Stimulated activated naive CD8-positive, alpha-beta T cell treated with anti-CD3 and anti-CD28 coated beads, Interleukin-15, amount 100 ng/mL, for 72 hours (primary cell): Measurements from ENCODE around the gene ARHGAP24.

Source experiments
- ATAC-seq: fragments of 150-1000 bp; cut with Tn5 transposase; 2 replicates; pipeline ENCODE4 v1.10.0; 2021; ENCODE audit warnings: mild to moderate bottlenecking, moderate library complexity
- DNase-seq, 2 donors: peaks; one replicate each; pipeline ENCODE4 v3.0.0; 2021 to 2022
- H3K27ac Mint-ChIP-seq, 2 donors: one replicate each; pipeline ENCODE4 v1.8.0; 2022; ENCODE audit warnings: mild to moderate bottlenecking in 2 of 2, mixed read lengths in 2 of 2, moderate library complexity in 2 of 2
- H3K27me3 Mint-ChIP-seq: one replicate; pipeline ENCODE4 v1.8.0; 2022; ENCODE audit warnings: mixed read lengths
- H3K4me1 Mint-ChIP-seq: one replicate; pipeline ENCODE4 v1.8.0; 2022; ENCODE audit warnings: mild to moderate bottlenecking, mixed read lengths
- H3K4me3 Mint-ChIP-seq, 2 donors: one replicate each; pipeline ENCODE4 v1.8.0; 2022; ENCODE audit warnings: mild to moderate bottlenecking in 2 of 2, mixed read lengths in 2 of 2, moderate library complexity in 1 of 2
- H3K9me3 Mint-ChIP-seq, 2 donors: one replicate each; pipeline ENCODE4 v1.8.0; 2022; ENCODE audit warnings: mixed read lengths in 2 of 2

Gene ARHGAP24

DNA sequence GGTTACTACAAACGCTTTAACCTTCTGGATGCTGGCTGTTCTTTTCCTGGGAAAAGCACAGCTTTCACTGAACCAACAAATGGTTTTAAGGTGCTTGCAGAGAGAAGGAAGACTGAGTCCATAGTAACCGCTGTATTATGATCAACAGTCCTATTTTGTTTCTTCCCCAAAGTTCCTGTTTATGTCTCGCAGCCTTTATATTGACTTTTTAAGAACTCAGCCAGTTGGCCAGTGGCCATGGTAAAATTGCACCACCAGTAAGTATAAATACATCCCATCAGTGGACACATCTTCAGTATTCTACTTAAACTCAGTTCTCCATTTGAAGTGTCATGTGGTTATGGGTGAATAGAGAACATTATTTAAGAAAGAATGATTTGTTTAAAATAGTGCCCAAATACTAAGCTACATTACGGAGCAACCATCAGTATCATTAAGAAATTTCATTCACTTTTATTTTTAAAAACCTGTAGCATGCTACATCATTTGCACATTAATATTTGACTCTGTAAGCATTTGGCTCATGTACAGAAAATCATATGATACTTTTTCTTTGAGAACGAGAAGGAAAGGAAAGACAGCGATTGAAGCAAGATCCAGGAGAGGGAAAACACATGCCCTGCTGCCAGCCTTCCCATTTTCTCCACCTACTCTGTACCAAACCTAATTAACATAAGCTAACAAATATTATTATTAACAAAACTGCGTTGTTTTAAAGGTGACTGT, 287.0 kb downstream of the ARHGAP24 start:
- no peaks in the 10 kb centered on the region for H3K27me3 Mint-ChIP-seq
- H3K9me3 Mint-ChIP-seq, result peaks cover 0 to 6% of the 10 kb centered on the region in 2 donors
- no peak overlapping the region for H3K4me3 Mint-ChIP-seq
- ATAC-seq, result no peak
- no peak overlapping the region for H3K27ac Mint-ChIP-seq
- no peaks in the 10 kb centered on the region for H3K4me1 Mint-ChIP-seq
- DNase-seq, result no peak

DNA sequence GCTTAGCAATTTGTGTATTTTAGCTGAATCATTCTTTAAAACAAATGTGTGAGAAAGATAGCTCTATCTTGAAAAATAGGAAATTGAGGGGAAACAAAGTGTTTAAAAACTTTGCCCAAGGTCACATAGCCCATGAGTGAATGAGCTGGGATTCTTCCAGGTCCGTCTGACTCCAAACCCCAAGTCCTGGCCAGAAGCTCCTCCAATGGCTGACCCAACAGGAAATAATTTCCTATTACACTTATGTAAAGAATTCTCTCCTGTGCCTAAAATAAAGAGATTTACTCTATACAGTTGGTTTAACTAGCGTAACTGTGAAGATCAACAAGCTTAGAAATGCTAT, 287.6 kb downstream of the ARHGAP24 start:
- Mint-ChIP-seq H3K4me3 (no peak overlapping the region), H3K9me3 (peaks cover 0 to 6% of the 10 kb centered on the region in 2 donors), H3K4me1 (no peaks in the 10 kb centered on the region), H3K27ac (no peak overlapping the region), H3K27me3 (no peaks in the 10 kb centered on the region)
- ATAC-seq (no peak), DNase-seq (no peak)

DNA sequence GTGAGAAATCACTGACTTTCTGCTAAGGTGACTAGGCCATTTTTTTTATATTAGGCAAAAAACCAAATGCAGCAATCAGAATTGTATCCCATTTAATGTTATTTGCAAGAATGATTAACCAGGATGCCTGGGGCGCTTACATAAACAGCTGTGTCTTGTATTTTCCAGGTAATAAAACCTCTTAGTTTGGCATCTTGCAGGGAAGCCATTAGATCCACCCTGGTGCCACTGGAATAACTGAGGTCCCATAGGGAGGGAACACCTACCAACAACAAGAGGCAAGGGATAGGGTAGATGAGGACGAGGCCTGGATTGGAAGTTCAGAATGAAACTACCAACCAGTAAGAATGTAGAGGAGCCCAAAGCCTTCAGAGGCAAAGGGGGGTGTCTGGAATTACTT, 288.3 kb downstream of the ARHGAP24 start:
- no peaks in the 10 kb centered on the region for H3K27me3 Mint-ChIP-seq
- H3K4me1 Mint-ChIP-seq, result no peaks in the 10 kb centered on the region
- H3K4me3 Mint-ChIP-seq, result no peak overlapping the region
- DNase-seq (no peak), ATAC-seq (no peak)
- no peak overlapping the region for H3K27ac Mint-ChIP-seq
- H3K9me3 Mint-ChIP-seq, result peaks cover 0 to 6% of the 10 kb centered on the region in 2 donors

DNA sequence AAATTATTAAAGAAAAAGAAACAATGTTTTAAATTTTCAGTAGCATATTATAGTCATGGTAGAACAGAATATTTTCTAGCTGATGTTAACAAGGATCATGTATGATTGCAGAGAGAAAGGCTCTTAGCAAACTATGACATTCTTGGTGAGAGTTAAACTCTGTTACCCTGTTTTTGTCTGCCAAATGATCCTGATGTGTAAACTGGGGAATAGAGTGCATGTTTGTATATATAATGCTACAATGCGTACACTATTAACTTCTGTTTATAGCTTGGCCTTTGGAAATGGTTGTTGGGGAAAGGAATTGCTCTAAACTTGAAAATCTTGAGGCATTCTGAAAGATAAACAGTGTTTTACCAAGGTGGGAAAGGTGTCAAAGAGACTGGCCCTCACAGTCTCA, 292.7 kb downstream of the ARHGAP24 start:
- H3K9me3 Mint-ChIP-seq, result no peaks in the 10 kb centered on the region
- H3K27ac Mint-ChIP-seq, result no peak overlapping the region
- ATAC-seq, result no peak
- H3K4me3 Mint-ChIP-seq, result no peak overlapping the region
- DNase-seq, result no peak
- no peaks in the 10 kb centered on the region for H3K27me3 Mint-ChIP-seq
- H3K4me1 Mint-ChIP-seq, result no peaks in the 10 kb centered on the region

DNA sequence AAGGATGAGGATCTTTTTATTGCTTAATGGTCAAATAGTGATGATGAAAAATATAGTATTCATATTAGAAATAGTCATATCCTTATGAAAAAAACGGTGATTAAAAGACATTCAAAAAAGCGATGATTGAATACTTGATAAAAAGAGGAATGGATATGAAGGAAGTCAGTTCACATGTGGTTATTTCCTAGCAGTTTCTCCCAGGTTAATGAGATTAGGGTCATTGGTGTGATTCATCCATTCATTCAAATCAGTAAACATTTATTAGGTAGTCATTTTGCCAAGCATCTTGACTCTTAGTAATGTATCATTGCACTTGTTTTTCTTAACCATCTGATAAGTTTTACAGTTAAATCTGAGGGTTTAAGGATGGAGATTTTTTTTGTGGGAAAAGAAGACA, 294.1 kb downstream of the ARHGAP24 start:
- Mint-ChIP-seq H3K4me1 (no peaks in the 10 kb centered on the region), H3K27ac (no peak overlapping the region), H3K4me3 (no peak overlapping the region), H3K27me3 (no peaks in the 10 kb centered on the region), H3K9me3 (no peaks in the 10 kb centered on the region)
- DNase-seq (no peak), ATAC-seq (no peak)

DNA sequence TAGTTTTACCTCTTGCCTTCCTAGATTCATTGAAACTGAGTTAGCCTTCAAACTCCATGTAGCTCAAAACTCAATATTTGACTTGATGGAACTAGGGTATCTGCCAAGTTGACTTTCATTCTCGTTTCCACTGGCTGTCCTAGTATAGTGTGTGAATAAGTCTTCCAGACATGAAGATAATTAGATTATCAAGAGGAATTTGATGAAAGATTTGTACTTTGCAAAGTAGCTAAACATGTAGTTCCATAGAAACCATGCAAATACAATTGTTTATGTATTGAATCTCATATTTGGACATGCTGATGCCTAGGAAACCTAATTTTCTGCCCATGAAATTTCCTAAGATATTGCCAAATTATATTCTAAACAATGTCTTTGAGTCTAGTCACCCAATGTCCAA, 297.5 kb downstream of the ARHGAP24 start:
- DNase-seq (no peak), ATAC-seq (no peak)
- no peak overlapping the region for H3K4me3 Mint-ChIP-seq
- peaks cover 0 to 11% of the 10 kb centered on the region in 2 donors for H3K9me3 Mint-ChIP-seq
- no peaks in the 10 kb centered on the region for H3K27me3 Mint-ChIP-seq
- H3K4me1 Mint-ChIP-seq, result no peaks in the 10 kb centered on the region
- no peak overlapping the region for H3K27ac Mint-ChIP-seq

DNA sequence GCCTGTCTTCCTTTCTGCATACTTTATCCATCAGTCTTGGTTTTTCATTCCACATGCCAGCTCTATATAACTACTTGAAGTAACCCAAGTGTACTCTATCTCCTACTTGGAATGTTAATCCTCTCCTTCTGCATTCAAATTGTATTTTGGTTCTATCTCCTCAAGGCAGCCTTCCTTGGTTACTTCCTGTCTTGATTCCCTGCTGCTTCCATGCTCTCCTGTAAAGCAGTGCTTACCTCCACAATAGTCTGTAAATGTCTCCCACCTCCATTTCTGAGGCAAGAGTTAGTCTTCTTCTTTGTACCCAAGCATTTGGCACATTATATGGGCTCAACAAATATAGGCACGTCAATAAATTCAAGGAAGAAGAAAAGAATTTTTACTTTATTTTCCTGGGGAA, 298.4 kb downstream of the ARHGAP24 start:
- no peak overlapping the region for H3K4me3 Mint-ChIP-seq
- H3K27ac Mint-ChIP-seq, result no peak overlapping the region
- DNase-seq (no peak), ATAC-seq (no peak)
- H3K4me1 Mint-ChIP-seq, result no peaks in the 10 kb centered on the region
- no peaks in the 10 kb centered on the region for H3K27me3 Mint-ChIP-seq
- peaks cover 0 to 11% of the 10 kb centered on the region in 2 donors for H3K9me3 Mint-ChIP-seq

DNA sequence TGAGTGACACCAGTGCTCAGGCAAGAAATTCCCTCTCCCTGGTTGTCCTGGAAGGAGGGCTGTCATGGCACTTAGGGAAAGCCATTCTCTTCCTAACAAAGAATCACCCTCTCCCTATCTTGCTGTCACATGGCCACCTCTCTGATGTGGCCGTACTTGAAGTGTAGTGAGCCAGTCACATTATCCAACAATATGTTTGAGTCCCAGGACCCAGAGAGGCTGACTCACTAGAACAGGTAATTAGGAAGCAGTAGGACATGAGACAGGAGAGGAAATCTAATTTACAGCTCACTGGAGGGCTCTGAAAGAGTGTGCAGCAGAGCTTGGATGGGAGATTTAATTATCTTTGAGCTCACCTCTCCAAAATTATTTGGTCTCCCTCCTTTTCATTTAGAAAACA, 299.1 kb downstream of the ARHGAP24 start:
- Mint-ChIP-seq H3K4me1 (no peaks in the 10 kb centered on the region), H3K27me3 (no peaks in the 10 kb centered on the region), H3K4me3 (no peak overlapping the region), H3K9me3 (peaks cover 0 to 11% of the 10 kb centered on the region in 2 donors), H3K27ac (no peak overlapping the region)
- ATAC-seq, result no peak
- DNase-seq, result no peak

DNA sequence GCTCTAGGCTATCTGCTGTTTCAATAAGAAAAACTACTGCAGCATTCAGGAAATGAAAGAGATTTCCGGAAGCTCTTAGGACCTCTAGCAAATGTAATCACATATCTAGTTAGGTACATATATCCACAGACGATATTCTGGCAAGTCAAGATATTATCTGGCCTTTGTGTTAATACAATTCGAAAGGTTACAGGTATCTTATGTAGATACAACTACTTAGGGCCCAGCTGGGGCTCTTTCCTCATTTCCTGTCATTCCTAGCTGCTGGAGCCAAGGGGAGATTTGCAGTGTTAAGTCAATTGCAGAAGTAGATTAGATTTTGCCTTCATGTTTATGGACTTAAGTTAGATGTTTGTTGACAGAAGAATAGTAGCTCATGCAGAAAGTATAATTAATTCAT, 299.5 kb downstream of the ARHGAP24 start:
- ATAC-seq (no peak), DNase-seq (no peak)
- Mint-ChIP-seq H3K4me3 (no peak overlapping the region), H3K9me3 (peaks cover 0 to 11% of the 10 kb centered on the region in 2 donors), H3K27ac (no peak overlapping the region), H3K4me1 (no peaks in the 10 kb centered on the region), H3K27me3 (no peaks in the 10 kb centered on the region)

DNA sequence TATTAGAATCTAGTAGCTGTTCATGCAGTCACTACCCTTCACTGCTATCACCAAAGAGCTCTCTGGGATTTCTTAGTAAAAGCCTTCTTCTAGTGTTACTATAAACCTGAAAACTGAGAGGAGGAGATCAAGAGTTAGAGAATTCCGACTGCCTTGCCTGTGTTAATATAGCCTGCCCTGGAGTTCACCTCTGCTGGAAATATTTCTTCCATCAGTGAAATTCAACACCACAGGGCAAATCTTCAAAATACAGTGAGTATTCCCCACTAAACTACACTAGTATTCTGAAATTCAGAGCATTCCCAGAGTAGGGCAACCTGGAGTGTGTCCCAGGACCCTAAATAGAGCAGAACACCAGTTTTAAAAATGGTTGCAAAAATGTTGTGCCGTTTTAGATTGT, 301.1 kb downstream of the ARHGAP24 start:
- ATAC-seq (no peak), DNase-seq (no peak)
- Mint-ChIP-seq H3K4me3 (no peak overlapping the region), H3K27me3 (no peaks in the 10 kb centered on the region), H3K27ac (no peak overlapping the region), H3K4me1 (no peaks in the 10 kb centered on the region), H3K9me3 (peaks cover 0 to 11% of the 10 kb centered on the region in 2 donors)

DNA sequence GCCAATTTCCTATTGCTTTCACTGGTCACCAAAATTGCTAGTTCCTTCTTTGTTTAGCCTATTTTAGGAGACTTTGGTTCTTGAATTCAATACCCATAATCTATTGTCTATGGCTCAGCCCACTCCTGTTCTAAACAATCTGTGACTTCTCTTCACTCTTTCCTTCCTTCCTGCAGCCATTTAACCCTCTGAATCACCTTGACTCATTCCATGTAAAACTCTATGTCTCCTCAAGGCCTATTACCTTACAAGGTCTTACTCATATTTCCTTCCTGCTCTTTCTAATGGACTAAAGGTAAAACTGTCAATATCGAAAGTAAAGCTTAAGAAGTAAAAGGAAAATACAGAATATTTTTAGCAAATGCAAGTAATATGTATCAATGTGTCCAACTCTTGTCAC, 301.6 kb downstream of the ARHGAP24 start:
- ATAC-seq (no peak), DNase-seq (no peak)
- peaks cover 0 to 11% of the 10 kb centered on the region in 2 donors for H3K9me3 Mint-ChIP-seq
- no peaks in the 10 kb centered on the region for H3K4me1 Mint-ChIP-seq
- H3K4me3 Mint-ChIP-seq, result no peak overlapping the region
- H3K27ac Mint-ChIP-seq, result no peak overlapping the region
- no peaks in the 10 kb centered on the region for H3K27me3 Mint-ChIP-seq

DNA sequence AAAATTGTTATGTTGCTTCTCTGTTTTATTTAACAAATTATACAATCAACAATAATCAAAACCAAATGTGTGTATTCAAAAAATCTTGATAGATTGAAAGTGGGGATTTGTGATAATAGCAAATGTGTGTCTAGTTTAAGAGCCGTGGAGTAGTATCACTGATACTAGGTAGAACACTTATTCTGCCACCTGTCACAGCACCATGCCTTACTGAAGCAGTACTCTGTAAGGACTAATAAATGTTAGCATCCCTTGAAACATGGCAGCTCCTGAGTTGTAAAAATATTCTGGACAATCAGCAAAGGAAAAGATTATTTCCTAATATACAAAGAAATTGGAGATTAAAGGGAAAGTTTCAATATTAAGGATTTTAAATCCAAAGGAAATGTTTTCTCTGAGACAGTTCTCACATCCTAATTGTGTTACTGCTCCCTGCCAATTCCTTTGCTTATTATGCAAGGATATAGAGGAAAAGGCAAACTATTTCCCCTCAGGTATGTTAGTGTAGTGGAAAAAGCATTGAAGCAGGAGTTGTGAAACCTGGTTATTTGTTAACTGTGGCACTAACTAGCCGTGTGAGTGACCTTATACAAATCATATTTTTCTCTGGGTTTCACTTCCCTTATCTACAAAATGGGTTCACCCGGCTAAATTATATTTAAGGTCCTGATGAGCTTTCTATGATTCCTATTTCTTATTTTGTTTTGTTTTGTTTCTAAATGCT, 303.1 kb downstream of the ARHGAP24 start:
- H3K27me3 Mint-ChIP-seq, result no peaks in the 10 kb centered on the region
- DNase-seq, result no peak
- no peak overlapping the region for H3K27ac Mint-ChIP-seq
- ATAC-seq, result no peak
- H3K9me3 Mint-ChIP-seq, result peaks cover 0 to 11% of the 10 kb centered on the region in 2 donors
- no peaks in the 10 kb centered on the region for H3K4me1 Mint-ChIP-seq
- H3K4me3 Mint-ChIP-seq, result no peak overlapping the region

DNA sequence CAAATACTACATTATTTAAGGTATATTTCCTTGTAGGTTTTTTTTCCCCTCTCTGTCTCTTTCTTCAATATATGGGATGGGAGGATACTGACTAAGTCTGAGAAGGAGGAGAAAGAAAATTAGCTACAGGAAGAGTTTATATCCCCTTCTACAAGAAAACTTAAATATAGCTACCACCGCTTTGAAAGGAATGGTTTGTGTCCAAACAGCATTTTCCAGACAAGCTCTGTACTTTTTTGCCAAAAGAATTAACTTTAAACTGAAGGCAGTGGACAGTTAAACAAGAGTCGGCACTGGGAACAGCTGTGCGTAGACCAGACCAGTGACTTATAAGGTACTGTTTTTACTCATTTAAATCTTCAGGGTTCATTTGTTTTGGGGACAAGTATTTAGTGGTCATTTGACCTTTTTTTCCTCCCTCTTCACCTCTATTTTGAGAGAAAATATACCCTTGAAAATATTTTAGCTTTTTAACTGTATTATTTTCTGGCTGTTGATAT, 303.7 kb downstream of the ARHGAP24 start:
- no peak for ATAC-seq
- Mint-ChIP-seq H3K27me3 (no peaks in the 10 kb centered on the region), H3K4me3 (no peak overlapping the region), H3K27ac (no peak overlapping the region), H3K4me1 (no peaks in the 10 kb centered on the region), H3K9me3 (peaks cover 0 to 11% of the 10 kb centered on the region in 2 donors)
- DNase-seq, result no peak

DNA sequence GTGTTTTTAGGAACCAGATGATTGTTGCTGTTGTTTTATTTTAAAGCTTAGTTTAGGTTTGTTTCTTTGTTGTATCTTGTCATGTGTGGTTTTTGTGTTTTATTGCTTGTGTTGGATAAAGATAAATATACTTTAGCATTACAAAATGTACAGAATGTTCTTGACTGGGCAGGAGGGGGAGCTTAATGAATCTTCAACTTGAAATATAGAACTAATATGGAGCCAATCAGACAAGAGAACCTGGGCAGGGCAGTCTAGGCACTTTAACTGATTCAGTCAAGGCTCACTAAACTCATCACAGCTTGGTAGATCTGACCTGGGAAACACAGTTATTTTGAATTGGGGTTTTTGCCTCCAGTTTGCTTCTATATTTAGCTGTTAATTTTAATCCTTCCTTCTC, 304.2 kb downstream of the ARHGAP24 start:
- Mint-ChIP-seq H3K27ac (no peak overlapping the region), H3K9me3 (peaks cover 2 to 11% of the 10 kb centered on the region in 2 donors)
- no peak for ATAC-seq

DNA sequence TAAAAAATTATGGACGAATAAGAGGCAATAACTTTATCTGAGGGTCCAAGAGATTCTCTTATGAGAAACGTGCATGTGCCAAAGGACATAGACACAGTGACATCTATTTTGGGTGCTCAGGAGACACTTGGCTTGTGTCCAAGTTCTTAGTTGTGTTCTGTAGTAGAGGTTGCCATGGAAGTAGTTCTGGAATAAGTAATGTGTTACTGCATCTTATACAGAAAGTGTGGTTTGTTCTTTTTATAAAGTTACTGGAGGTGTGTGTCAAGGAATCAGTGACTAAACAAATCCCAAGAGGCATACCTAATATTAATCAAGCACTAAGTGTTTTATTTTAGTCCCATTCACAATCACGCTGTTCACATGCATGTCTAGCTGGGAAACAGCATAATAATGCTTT, 305.7 kb downstream of the ARHGAP24 start:
- H3K27ac Mint-ChIP-seq, result no peak overlapping the region
- H3K4me3 Mint-ChIP-seq, result no peak overlapping the region
- H3K27me3 Mint-ChIP-seq, result no peaks in the 10 kb centered on the region
- DNase-seq, result no peak
- H3K4me1 Mint-ChIP-seq, result no peaks in the 10 kb centered on the region
- no peak for ATAC-seq
- H3K9me3 Mint-ChIP-seq, result peaks cover 3 to 8% of the 10 kb centered on the region in 2 donors

More for the DNA sequence above, 304.2 kb downstream of the ARHGAP24 start:
- DNase-seq, result no peak
- no peaks in the 10 kb centered on the region for H3K27me3 Mint-ChIP-seq
- H3K4me1 Mint-ChIP-seq, result no peaks in the 10 kb centered on the region
- H3K4me3 Mint-ChIP-seq, result no peak overlapping the region

DNA sequence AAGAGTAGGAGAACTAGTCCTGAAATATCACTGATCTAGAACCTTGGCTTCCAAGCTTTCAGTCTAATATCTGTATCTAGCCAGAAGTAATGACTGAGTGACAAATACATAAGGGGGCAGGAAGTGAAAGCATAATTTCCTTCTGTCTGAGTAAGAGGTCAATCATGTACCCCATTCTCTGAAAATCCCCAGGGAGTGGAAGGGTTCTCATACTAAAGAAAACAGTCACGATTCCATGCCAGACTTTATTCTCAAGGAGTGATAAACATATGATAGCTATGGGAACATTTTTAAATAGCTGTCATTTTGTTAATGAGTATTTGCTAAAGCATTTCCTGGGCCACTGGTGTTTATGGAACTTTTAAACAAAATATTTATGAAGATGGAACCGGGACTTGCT, 308.5 kb downstream of the ARHGAP24 start:
- no peak overlapping the region for H3K4me3 Mint-ChIP-seq
- ATAC-seq, result no peak
- H3K27me3 Mint-ChIP-seq, result no peaks in the 10 kb centered on the region
- H3K4me1 Mint-ChIP-seq, result no peaks in the 10 kb centered on the region
- DNase-seq, result no peak
- peaks cover 0 to 8% of the 10 kb centered on the region in 2 donors for H3K9me3 Mint-ChIP-seq
- no peak overlapping the region for H3K27ac Mint-ChIP-seq
